ENCODE measurements around the gene KPNB1. TPM values are rescaled to one million over a fixed set of nuclear protein-coding genes. Genes with fewer than 3 reads are reported as not detected.
A peak's percentile ranks its signal among the peaks of the same experiment; 100 is the strongest.

Gene KPNB1
- total and polyA plus RNA-seq, 10 donors, result 37.0 to 331 (median 250) TPM

DNA sequence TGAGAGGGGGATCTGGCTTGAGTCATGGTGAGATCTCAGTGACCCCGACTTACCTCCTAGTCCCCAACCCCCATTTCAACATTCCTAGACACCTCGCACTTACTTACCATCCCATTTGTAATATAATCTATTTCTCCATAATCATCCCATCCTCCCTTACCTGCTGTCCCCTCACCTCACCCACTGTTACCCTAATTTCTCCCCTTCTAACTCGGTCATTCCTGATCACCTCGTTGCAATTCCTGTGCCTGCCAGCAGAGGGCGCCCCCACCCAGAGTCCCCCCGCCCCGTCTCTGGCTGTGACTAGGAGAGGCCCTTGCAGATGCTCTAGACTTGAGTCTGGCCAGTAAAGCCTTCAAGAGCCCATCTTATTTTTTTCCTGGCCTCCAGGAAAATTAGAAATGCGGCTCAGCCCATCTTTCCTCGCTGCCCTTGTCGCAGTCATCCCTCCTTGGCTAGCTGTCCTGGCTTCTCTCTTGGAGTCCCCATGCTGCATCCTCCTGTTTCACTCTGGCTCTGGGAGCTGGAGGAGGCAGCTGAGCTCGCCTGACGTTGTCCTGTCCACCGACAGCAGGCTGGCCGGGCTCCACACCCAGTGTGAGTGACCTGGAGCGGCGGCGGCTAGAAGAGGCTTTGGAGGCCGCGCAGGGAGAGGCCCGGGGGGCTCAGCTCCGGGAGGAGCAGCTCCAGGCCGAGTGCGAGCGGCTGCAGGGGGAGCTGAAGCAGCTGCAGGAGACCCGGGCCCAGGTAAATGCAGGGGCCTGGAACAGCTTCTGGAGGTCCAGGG is 49.2 kb downstream of the KPNB1 start:
- peaks cover 0 to 63% (median 9%) of the 10 kb centered on the region in 6 donors for H3K36me3 ChIP-seq
- 58 to 68% (median 66%) methylated on average over 19 to 25 of the region's 25 CpGs for WGBS, 5 donors
- no peak for TF ChIP-seq POLR2A (IDR thresholded peaks at IDR 0.05)
- TF ChIP-seq POLR2AphosphoS5 (IDR thresholded peaks at IDR 0.05), result peak in 1 of 3 donors; percentile 10
- TF ChIP-seq, protein P1, sequence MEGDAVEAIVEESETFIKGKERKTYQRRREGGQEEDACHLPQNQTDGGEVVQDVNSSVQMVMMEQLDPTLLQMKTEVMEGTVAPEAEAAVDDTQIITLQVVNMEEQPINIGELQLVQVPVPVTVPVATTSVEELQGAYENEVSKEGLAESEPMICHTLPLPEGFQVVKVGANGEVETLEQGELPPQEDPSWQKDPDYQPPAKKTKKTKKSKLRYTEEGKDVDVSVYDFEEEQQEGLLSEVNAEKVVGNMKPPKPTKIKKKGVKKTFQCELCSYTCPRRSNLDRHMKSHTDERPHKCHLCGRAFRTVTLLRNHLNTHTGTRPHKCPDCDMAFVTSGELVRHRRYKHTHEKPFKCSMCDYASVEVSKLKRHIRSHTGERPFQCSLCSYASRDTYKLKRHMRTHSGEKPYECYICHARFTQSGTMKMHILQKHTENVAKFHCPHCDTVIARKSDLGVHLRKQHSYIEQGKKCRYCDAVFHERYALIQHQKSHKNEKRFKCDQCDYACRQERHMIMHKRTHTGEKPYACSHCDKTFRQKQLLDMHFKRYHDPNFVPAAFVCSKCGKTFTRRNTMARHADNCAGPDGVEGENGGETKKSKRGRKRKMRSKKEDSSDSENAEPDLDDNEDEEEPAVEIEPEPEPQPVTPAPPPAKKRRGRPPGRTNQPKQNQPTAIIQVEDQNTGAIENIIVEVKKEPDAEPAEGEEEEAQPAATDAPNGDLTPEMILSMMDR (IDR thresholded peaks at IDR 0.05 in 8 of 11, conservative IDR thresholded peaks at IDR 0.05 in 3 of 11), result peak; percentile 90 to 98 (median 95)
- H3K4me3 ChIP-seq, result peak overlapping the region in 1 of 8 donors; percentile 4
- H3K27ac ChIP-seq, result peak overlapping the region in 4 of 8 donors; percentile 5 to 99 (median 58)
- peaks cover 19 to 97% (median 76%) of the 10 kb centered on the region in 6 donors for H3K4me1 ChIP-seq
- DNase-seq, result peak; percentile 94
- no peaks in the 10 kb centered on the region for H3K9me3 ChIP-seq
- H3K27me3 ChIP-seq (replicated peaks in 1 of 7), result no peaks in the 10 kb centered on the region
- intact Hi-C loops (cut with DNase I; ENCODE audit: low total_unique reads), result loop anchor here (10.0 kb wide), 1 partner anchor 96 kb away; no protein-coding TSS in a partner anchor

DNA sequence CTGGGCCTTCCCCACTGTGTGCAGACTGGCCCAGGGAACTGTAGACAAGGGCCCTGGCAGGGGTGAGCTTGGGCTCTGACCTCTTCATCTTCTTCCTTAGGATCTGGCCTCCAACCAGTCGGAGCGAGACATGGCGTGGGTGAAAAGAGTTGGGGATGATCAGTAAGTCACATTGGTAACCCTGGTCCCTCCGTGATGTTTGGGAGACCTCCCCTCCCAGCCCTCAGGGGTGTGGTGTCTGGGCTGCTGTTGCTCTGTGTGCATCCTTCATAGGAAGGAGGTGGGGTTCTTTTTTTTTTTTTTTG is 49.8 kb downstream of the KPNB1 start:
- no peak for DNase-seq
- WGBS, 5 donors, result 88 to 94% (median 93%) methylated on average over 4 of the region's 4 CpGs
- intact Hi-C loops (cut with DNase I; ENCODE audit: low total_unique reads), result loop anchor here (10.0 kb wide), 1 partner anchor 95 kb away; no protein-coding TSS in a partner anchor

DNA sequence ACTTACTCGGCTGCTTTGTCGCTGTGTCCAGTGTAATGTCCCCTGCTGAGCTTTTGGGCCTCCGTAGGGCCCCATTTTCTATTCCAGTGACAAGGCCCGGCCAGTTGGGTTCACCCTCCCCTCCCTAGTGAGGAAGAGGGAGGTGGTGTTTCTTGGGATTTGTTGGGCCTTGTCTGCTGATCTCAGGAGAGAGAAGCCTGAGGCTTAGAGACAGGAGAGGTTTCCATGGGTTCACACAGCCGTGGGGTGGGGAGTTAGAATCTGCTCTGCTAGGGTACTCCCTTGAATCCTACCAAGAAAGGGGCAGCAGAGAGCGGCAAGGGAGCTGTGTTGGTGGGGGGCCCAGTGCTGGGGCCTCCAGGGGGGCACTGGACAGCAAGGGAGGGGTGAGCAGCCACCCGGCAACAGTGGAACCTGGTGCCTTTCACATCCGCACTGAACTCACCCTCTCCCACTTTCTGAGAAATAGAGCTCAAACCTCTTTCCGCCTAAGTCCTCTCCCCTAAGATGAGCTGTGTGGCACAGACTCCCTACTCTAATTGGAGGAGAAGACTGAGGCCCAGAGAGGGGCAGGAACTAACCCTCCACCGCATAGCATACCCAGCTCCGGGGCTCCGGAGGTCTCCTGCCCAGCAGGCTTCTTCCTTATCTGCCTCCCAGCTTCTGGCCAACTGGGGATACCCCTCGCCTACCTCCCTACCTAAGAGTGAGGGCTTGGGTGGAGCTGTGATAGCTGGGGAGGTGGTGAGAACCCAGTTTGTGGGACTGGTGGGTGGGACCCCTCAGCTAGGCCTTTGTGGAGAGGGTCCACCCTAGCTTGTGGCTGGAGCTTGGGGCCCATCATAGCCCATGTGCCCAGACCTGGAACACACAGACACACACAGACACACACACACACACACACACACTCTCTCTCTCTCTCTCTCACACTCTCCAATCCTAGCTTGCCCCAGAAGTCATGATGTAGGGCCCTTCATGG is 51.0 kb downstream of the KPNB1 start:
- DNase-seq, result peak; percentile 78
- H3K4me1 ChIP-seq, result peaks cover 36 to 98% (median 81%) of the 10 kb centered on the region in 6 donors
- peak overlapping the region in 6 of 8 donors; percentile 32 to 85 (median 73) for H3K27ac ChIP-seq
- no peaks in the 10 kb centered on the region for H3K27me3 ChIP-seq (replicated peaks in 1 of 7)
- 85 to 88% (median 86%) methylated on average over 9 to 13 of the region's 13 CpGs for WGBS, 5 donors
- no peaks in the 10 kb centered on the region for H3K9me3 ChIP-seq
- H3K36me3 ChIP-seq, result peaks cover 0 to 72% (median 9%) of the 10 kb centered on the region in 6 donors
- intact Hi-C loops (cut with DNase I; ENCODE audit: low total_unique reads), result no loop called here
- peak overlapping the region in 2 of 8 donors; percentile 2 to 28 for H3K4me3 ChIP-seq
- TF ChIP-seq POLR2AphosphoS5 (IDR thresholded peaks at IDR 0.05), result no peak
- TF ChIP-seq, protein P1 (IDR thresholded peaks at IDR 0.05 in 8 of 11, conservative IDR thresholded peaks at IDR 0.05 in 3 of 11), result no peak
- TF ChIP-seq POLR2A (IDR thresholded peaks at IDR 0.05), result no peak

More for the DNA sequence above, 49.8 kb downstream of the KPNB1 start:
- Histone ChIP-seq H3K4me1 (peaks cover 24 to 98% (median 80%) of the 10 kb centered on the region in 6 donors), H3K27me3 (replicated peaks in 1 of 7) (no peaks in the 10 kb centered on the region), H3K9me3 (no peaks in the 10 kb centered on the region), H3K4me3 (peak overlapping the region in 1 of 8 donors; percentile 4), H3K36me3 (peaks cover 0 to 63% (median 9%) of the 10 kb centered on the region in 6 donors), H3K27ac (peak overlapping the region in 3 of 8 donors; percentile 18 to 59 (median 54))
- TF ChIP-seq, protein P1 (IDR thresholded peaks at IDR 0.05 in 8 of 11, conservative IDR thresholded peaks at IDR 0.05 in 3 of 11), result no peak
- TF ChIP-seq POLR2AphosphoS5 (IDR thresholded peaks at IDR 0.05) (no peak), POLR2A (IDR thresholded peaks at IDR 0.05) (no peak)

Measured in spleen (tissue), 11 donors.